H1 (cell line): Measurements from ENCODE around the gene ARHGEF2. TPM values are rescaled to one million over a fixed set of nuclear protein-coding genes. Genes with fewer than 3 reads are reported as not detected.

Experiments
- RBBP5 ChIP-seq: IDR thresholded peaks from 2 replicates; pipeline ENCODE4 v1.7.1; 2012; ENCODE audit warnings: low read depth, mild to moderate bottlenecking, inconsistent platforms, low read length, moderate library complexity, borderline replicate concordance
- SAP30 ChIP-seq: fragments of 300-600 bp; sonication (generic); IDR thresholded peaks from 2 replicates; pipeline ENCODE4 v1.7.1; 2012; ENCODE audit warnings: low read length, moderate library complexity, mild to moderate bottlenecking, inconsistent platforms; ENCODE audit not compliant: insufficient read depth, insufficient replicate concordance
- SIX5 ChIP-seq: IDR thresholded peaks from 2 replicates; pipeline ENCODE4 v1.6.1; 2011; ENCODE audit warnings: mild to moderate bottlenecking, low read depth, low read length
- polyA plus RNA-seq, 7 experiments: library from polyadenylated mRNA; depleted of rRNA in 3 of 7; stranded (reverse) in 5 of 7; unstranded in 2 of 7; fragments of >200 nt in 5 of 7; fragments of 200-250 nt in 2 of 7; gene quantifications; 1 replicate in 5 of 7; 2 replicates in 1 of 7; 4 replicates in 1 of 7; pipeline versions ENCODE4 v1.2.1 to v1.2.3, GENCODE V29; 2011 to 2013; ENCODE audit warnings: missing spikeins in 2 of 7, mixed read lengths in 2 of 7
- total RNA-seq: library from RNA; stranded (reverse); fragmentation: NEBNext Ultra II Directional; extraction: Animal tissue kit (Norgen Biotek cat#: 25700); gene quantifications from 2 replicates; pipeline ENCODE4 v1.2.1, GENCODE V29; 2021

ARHGEF2 gene
- total and polyA plus RNA-seq, 2 of the 8 experiments (the other 6 are each of a cell fraction or from before 2014, with no cell fraction given), result 42.7 to 80.5 TPM

- no peak for TF ChIP-seq RBBP5
- no peak for TF ChIP-seq SIX5
- no peak for TF ChIP-seq SAP30
Observed at GRCh38 chr1:155982106-155982505, 3.8 kb upstream of the ARHGEF2 start (continued).
